ENCODE measurements around the gene IVD.

The IVD gene

DNA sequence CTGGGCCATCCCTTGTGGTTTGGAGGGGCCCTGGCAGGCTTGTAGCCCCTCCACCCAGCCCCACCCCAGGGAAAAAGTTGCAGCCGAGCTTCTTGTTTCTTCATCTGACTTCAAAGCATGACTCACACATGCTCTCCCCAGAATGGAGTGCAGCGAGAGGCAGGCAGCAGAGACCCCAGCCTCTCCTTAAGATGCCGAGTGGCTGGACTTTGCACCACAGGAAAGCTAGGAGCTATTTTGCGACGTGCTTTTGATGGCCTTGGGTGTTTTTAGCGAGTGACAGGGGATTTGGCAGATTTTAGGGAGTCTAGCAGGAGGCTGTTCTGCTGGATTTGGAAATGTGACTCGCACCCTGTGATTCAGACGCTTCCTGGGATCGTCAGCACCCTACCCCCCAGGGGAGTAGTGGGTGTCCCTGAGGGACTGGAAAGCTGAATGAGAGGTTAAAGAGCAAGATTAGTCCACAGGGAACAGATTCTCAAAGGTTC lies 49.4 kb downstream of the IVD start:
- Histone ChIP-seq H3K27ac (ENCODE audit: low read length) (no peak overlapping the region), H3K4me1 (ENCODE audit: control insufficient read depth in 1 of 2, insufficient read depth in 2 of 2, low read length in 2 of 2) (peaks cover 13 to 21% of the 10 kb centered on the region in 2 donors), H3K27me3 (ENCODE audit: low read depth, low read length) (no peaks in the 10 kb centered on the region), H3K9me3 (ENCODE audit: control insufficient read depth in 1 of 2, low read length in 2 of 2) (no peaks in the 10 kb centered on the region), H3K36me3 (ENCODE audit: control insufficient read depth in 1 of 2, insufficient read depth in 2 of 2, low read length in 2 of 2) (peaks cover under 1 to 16% of the 10 kb centered on the region in 2 donors), H3K4me3 (ENCODE audit: low read depth in 1 of 2, low read length in 2 of 2) (no peak overlapping the region)

DNA sequence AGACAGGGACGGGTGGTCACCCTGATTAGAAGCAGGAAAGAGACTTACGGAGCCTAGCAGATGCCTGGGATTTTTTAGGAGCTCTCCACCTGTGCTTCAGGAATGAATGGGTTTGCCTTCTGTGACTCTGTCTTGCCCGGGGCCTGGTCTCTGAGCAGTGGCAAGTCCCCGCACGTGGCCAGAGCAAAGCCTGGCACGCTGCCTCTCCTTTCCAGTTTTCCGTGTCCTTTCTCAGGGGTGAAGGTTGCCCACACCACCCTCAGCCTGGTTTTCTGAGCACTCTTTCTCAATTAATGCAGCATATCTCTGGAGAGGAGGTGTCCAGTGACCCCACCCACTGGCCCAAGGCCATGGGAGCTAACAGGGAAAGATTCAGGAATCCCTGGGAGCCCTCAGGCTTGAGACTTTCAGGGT lies 50.7 kb downstream of the IVD start:
- peaks cover 7 to 18% of the 10 kb centered on the region in 2 donors for H3K36me3 ChIP-seq (ENCODE audit: control insufficient read depth in 1 of 2, insufficient read depth in 2 of 2, low read length in 2 of 2)
- H3K9me3 ChIP-seq (ENCODE audit: control insufficient read depth in 1 of 2, low read length in 2 of 2), result no peaks in the 10 kb centered on the region
- H3K4me1 ChIP-seq (ENCODE audit: control insufficient read depth in 1 of 2, insufficient read depth in 2 of 2, low read length in 2 of 2), result peaks cover 12 to 21% of the 10 kb centered on the region in 2 donors
- no peak overlapping the region for H3K27ac ChIP-seq (ENCODE audit: low read length)
- H3K4me3 ChIP-seq (ENCODE audit: low read depth in 1 of 2, low read length in 2 of 2), result no peak overlapping the region
- no peaks in the 10 kb centered on the region for H3K27me3 ChIP-seq (ENCODE audit: low read depth, low read length)

DNA sequence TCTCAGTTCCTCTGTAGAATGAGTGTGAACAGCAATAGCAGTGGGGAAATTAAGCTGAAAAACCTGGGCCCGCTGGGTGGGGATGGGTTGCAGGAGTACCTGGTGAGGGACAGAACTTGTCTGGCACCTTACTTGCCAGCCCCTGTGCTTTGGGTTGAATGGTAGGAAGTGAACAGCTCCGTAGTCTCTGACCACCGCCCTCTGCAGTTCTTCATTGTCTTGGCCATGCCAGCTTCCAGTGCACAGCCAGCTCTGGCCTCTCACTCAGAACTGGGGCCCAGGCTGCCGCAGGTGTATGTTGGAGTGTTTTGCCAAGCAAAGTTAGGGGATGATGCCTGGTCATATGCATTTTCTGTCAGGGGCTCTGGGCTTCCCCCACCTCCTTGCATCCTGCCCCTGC lies 51.1 kb downstream of the IVD start:
- peaks cover 7 to 21% of the 10 kb centered on the region in 2 donors for H3K4me1 ChIP-seq (ENCODE audit: control insufficient read depth in 1 of 2, insufficient read depth in 2 of 2, low read length in 2 of 2)
- H3K36me3 ChIP-seq (ENCODE audit: control insufficient read depth in 1 of 2, insufficient read depth in 2 of 2, low read length in 2 of 2), result peaks cover 10 to 21% of the 10 kb centered on the region in 2 donors
- H3K9me3 ChIP-seq (ENCODE audit: control insufficient read depth in 1 of 2, low read length in 2 of 2), result no peaks in the 10 kb centered on the region
- no peak overlapping the region for H3K4me3 ChIP-seq (ENCODE audit: low read depth in 1 of 2, low read length in 2 of 2)
- H3K27me3 ChIP-seq (ENCODE audit: low read depth, low read length), result no peaks in the 10 kb centered on the region
- H3K27ac ChIP-seq (ENCODE audit: low read length), result no peak overlapping the region

DNA sequence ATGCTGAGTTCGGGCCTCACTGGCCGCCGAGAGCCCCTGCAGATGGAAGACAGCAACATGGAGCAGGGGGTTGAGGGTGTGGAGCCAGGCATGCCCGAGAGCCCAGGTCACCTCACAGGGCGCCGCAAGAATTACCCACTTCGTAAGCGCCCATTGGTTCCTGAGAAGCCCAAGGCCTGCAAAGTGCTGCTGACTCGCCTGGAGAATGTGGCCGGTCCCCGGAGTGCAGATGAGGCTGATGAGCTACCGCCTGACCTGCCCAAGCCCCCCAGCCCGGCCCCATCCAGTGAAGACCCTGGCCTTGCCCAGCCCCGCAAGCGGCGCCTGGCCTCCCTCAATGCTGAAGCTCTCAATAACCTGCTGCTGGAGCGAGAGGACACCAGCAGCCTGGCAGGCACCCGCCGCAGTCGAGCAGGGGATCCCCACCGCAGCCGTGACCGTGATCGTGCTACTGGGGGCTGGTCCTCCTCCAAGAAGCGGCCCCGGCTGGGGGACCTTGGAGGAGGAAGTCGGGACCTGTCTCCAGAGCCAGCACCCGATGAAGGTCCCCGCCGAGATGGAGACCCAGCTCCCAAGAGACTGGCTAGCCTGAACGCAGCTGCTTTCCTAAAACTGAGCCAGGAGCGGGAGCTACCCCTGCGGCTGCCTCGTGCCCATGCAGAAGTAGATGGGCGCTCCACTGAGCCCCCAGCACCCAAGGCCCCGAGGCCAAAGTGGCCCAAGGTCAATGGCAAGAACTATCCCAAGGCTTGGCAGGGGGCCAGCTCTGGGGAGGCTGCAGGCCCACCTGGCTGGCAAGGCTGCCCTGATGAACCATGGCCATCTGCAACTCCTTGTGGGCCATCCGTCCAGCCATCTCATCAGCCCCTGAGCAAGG lies 53.1 kb downstream of the IVD start:
- H3K4me1 ChIP-seq (ENCODE audit: control insufficient read depth in 1 of 2, insufficient read depth in 2 of 2, low read length in 2 of 2), result peaks cover 4 to 14% of the 10 kb centered on the region in 2 donors
- no peak overlapping the region for H3K27ac ChIP-seq (ENCODE audit: low read length)
- no peak overlapping the region for H3K4me3 ChIP-seq (ENCODE audit: low read depth in 1 of 2, low read length in 2 of 2)
- no peaks in the 10 kb centered on the region for H3K27me3 ChIP-seq (ENCODE audit: low read depth, low read length)
- H3K9me3 ChIP-seq (ENCODE audit: control insufficient read depth in 1 of 2, low read length in 2 of 2), result no peaks in the 10 kb centered on the region
- H3K36me3 ChIP-seq (ENCODE audit: control insufficient read depth in 1 of 2, insufficient read depth in 2 of 2, low read length in 2 of 2), result peaks cover 19 to 34% of the 10 kb centered on the region in 2 donors

DNA sequence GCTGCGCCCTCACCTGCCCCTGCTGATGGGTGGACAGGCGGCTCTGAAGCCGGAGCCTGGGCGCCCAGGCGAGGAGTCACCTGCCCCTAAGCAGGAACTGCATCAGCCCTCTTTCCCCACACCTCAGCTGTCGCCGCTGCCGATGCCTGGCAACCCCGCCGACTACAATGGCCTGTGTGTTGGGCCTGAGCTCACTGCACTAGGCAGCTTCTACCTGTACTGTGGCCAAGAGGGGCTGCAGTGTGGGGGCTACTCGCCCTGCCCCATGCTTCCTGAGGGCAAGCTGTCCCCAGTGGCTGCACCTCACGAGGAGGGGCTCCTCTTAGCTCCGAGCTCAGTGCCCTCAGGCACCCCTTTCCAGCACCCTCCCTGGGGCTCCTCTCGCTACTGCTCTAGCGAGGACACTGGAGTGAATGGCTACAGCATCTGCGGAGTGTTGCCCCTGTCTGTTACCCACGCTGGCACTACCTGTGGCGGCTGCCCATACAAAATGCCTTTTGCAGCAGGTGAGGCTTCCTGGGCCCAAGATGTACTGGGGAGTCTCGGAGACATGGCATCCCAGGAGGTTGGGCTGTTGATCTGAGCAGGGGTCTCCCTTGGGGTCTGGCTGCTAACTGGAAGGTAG lies 53.9 kb downstream of the IVD start:
- H3K9me3 ChIP-seq (ENCODE audit: control insufficient read depth in 1 of 2, low read length in 2 of 2), result no peaks in the 10 kb centered on the region
- peaks cover 4 to 11% of the 10 kb centered on the region in 2 donors for H3K4me1 ChIP-seq (ENCODE audit: control insufficient read depth in 1 of 2, insufficient read depth in 2 of 2, low read length in 2 of 2)
- peaks cover 22 to 42% of the 10 kb centered on the region in 2 donors for H3K36me3 ChIP-seq (ENCODE audit: control insufficient read depth in 1 of 2, insufficient read depth in 2 of 2, low read length in 2 of 2)
- H3K27ac ChIP-seq (ENCODE audit: low read length), result no peak overlapping the region
- no peak overlapping the region for H3K4me3 ChIP-seq (ENCODE audit: low read depth in 1 of 2, low read length in 2 of 2)
- no peaks in the 10 kb centered on the region for H3K27me3 ChIP-seq (ENCODE audit: low read depth, low read length)

DNA sequence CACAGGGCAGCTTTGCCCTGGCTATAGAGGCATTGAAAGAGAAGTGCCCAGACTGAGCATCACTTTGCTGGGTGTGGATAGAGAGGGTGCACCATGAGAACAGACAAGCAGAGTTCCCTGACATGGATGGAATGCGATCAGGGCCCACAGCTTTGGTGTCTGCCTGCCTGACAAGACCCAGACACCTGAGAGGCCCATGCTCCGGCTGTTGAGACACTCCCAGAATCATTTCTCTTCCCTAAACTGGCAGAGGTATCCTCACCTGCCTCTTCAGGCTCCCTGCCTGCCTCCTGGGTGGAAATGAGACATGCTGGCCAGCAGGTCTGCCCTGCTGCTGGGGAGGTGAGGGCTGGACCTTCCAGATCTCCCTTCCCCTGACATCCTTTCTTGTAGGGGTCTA lies 54.8 kb downstream of the IVD start:
- peaks cover 31 to 51% of the 10 kb centered on the region in 2 donors for H3K36me3 ChIP-seq (ENCODE audit: control insufficient read depth in 1 of 2, insufficient read depth in 2 of 2, low read length in 2 of 2)

DNA sequence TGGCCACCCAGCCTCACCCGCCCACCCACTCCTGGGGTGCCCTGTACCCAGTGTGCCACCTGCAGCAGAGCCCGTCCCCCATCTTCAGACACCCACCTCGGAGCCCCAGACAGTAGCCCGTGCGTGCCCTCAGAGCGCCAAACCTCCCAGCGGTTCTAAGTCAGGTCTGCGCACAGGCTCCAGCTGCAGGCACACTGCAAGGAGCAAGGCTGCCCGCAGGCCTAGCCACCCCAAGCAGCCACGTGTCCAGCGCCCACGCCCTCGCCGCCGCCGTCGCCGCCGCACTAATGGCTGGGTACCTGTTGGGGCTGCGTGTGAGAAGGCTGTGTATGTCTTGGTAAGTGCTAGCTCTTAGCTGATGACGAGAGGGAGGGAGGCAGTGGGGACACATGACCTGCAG lies 56.4 kb downstream of the IVD start:
- peaks cover 34 to 66% of the 10 kb centered on the region in 2 donors for H3K36me3 ChIP-seq (ENCODE audit: control insufficient read depth in 1 of 2, insufficient read depth in 2 of 2, low read length in 2 of 2)
- H3K27ac ChIP-seq (ENCODE audit: low read length), result no peak overlapping the region
- no peaks in the 10 kb centered on the region for H3K9me3 ChIP-seq (ENCODE audit: control insufficient read depth in 1 of 2, low read length in 2 of 2)
- no peak overlapping the region for H3K4me3 ChIP-seq (ENCODE audit: low read depth in 1 of 2, low read length in 2 of 2)
- no peaks in the 10 kb centered on the region for H3K4me1 ChIP-seq (ENCODE audit: control insufficient read depth in 1 of 2, insufficient read depth in 2 of 2, low read length in 2 of 2)
- no peaks in the 10 kb centered on the region for H3K27me3 ChIP-seq (ENCODE audit: low read depth, low read length)

More for the DNA sequence above, 54.8 kb downstream of the IVD start:
- Histone ChIP-seq H3K4me1 (ENCODE audit: control insufficient read depth in 1 of 2, insufficient read depth in 2 of 2, low read length in 2 of 2) (peaks cover 0 to 3% of the 10 kb centered on the region in 2 donors), H3K4me3 (ENCODE audit: low read depth in 1 of 2, low read length in 2 of 2) (no peak overlapping the region), H3K27me3 (ENCODE audit: low read depth, low read length) (no peaks in the 10 kb centered on the region), H3K9me3 (ENCODE audit: control insufficient read depth in 1 of 2, low read length in 2 of 2) (no peaks in the 10 kb centered on the region), H3K27ac (ENCODE audit: low read length) (no peak overlapping the region)

DNA sequence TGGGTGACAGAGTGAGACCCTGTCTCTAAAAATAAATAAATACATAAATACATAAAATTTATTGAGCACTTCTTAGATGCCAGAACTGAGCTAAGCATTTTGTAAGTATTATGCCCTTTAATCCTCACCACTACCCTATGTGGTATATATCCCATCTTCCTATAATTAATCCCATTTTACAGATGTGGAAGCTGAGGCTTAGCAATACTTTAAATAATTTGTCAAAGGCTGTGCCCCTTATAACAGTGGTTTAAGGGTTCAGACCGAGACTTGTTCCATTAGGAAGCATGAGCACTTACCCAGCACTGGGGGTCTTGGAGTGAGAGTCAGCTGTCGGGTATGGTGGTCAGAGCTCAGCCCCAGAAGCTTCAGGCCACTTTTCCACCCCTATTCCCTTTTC lies 57.7 kb downstream of the IVD start:
- Histone ChIP-seq H3K4me1 (ENCODE audit: control insufficient read depth in 1 of 2, insufficient read depth in 2 of 2, low read length in 2 of 2) (no peaks in the 10 kb centered on the region), H3K4me3 (ENCODE audit: low read depth in 1 of 2, low read length in 2 of 2) (no peak overlapping the region), H3K9me3 (ENCODE audit: control insufficient read depth in 1 of 2, low read length in 2 of 2) (no peaks in the 10 kb centered on the region), H3K27ac (ENCODE audit: low read length) (no peak overlapping the region), H3K36me3 (ENCODE audit: control insufficient read depth in 1 of 2, insufficient read depth in 2 of 2, low read length in 2 of 2) (peaks cover 34 to 72% of the 10 kb centered on the region in 2 donors), H3K27me3 (ENCODE audit: low read depth, low read length) (no peaks in the 10 kb centered on the region)

DNA sequence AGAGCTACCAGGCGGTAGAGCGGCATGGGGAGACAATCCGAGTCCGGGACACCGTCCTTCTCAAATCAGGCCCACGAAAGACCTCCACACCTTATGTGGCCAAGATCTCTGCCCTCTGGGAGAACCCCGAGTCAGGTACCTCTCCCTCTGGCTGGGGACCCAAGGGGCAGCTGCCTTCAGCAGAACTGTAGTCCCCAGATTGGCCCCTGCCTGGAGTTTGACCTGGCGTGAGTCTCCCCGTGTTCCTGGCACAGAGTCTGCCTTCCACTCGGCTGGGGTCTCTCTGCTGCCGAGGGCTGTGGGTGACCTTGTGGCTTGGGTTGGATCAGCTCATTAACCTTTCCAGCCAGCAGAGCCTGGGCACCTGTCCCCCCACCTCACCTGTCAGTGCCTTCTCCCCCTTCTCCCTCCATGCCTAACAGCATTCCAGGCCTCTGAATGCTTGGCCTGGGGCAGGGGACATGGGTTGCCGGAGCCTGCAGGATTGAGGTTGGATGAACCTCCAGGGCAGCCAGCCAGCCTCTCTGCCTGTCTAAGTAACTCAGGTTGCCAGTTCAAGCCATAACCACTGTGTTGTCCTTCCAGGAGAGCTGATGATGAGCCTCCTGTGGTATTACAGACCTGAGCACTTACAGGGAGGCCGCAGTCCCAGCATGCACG lies 58.4 kb downstream of the IVD start:
- no peaks in the 10 kb centered on the region for H3K27me3 ChIP-seq (ENCODE audit: low read depth, low read length)
- no peak overlapping the region for H3K4me3 ChIP-seq (ENCODE audit: low read depth in 1 of 2, low read length in 2 of 2)
- peaks cover 34 to 66% of the 10 kb centered on the region in 2 donors for H3K36me3 ChIP-seq (ENCODE audit: control insufficient read depth in 1 of 2, insufficient read depth in 2 of 2, low read length in 2 of 2)
- no peak overlapping the region for H3K27ac ChIP-seq (ENCODE audit: low read length)
- no peaks in the 10 kb centered on the region for H3K4me1 ChIP-seq (ENCODE audit: control insufficient read depth in 1 of 2, insufficient read depth in 2 of 2, low read length in 2 of 2)
- no peaks in the 10 kb centered on the region for H3K9me3 ChIP-seq (ENCODE audit: control insufficient read depth in 1 of 2, low read length in 2 of 2)

DNA sequence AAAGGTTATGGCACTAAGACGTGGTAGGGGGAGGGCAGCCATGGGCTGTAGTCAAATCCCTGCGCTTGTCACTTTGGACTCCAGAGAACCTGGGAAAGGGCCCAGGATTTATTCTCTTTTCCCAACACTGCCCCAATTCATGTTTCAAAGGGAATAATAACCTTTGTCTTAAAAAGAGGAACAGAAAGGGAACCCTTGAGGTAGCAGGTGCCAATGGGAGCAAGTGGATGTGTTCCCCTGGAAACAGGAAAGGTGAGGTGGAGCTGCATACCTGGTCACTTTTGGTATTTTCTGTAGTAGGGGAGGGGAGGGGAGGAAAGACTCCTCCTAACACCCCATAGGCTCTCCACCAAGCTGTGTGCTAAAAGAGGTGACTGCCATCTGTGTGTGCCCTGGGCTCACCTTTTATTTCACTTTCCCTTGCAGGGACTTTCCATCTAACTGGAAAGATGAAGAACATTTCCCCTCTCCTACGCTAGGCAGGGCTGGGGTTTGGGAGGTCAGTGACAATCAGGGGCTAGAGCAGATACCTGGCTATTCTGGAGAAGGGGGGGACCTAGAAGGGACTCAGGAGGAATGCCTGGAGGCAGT lies 59.1 kb downstream of the IVD start:
- H3K27me3 ChIP-seq (ENCODE audit: low read depth, low read length), result no peaks in the 10 kb centered on the region
- H3K4me3 ChIP-seq (ENCODE audit: low read depth in 1 of 2, low read length in 2 of 2), result no peak overlapping the region
- H3K27ac ChIP-seq (ENCODE audit: low read length), result no peak overlapping the region
- H3K4me1 ChIP-seq (ENCODE audit: control insufficient read depth in 1 of 2, insufficient read depth in 2 of 2, low read length in 2 of 2), result peaks cover 0 to under 1% of the 10 kb centered on the region in 2 donors
- H3K9me3 ChIP-seq (ENCODE audit: control insufficient read depth in 1 of 2, low read length in 2 of 2), result no peaks in the 10 kb centered on the region
- H3K36me3 ChIP-seq (ENCODE audit: control insufficient read depth in 1 of 2, insufficient read depth in 2 of 2, low read length in 2 of 2), result peaks cover 34 to 59% of the 10 kb centered on the region in 2 donors

DNA sequence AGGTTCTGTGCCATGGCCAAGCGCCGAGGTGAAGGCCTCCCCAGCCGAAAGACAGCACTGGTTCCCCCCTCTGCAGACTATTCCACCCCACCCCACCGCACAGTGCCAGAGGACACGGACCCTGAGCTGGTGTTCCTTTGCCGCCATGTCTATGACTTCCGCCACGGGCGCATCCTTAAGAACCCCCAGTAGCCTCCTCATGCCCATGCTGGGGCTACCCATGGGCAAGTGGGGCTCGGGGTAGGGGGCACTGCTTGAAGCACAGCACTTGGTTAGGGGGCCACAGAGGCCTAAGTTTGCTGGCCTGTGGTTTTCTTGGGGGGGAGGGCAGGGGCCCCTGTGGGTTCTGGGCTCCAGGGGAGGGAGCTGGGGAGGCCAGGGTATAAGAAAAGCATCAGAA lies 60.3 kb downstream of the IVD start:
- peaks cover 27 to 54% of the 10 kb centered on the region in 2 donors for H3K36me3 ChIP-seq (ENCODE audit: control insufficient read depth in 1 of 2, insufficient read depth in 2 of 2, low read length in 2 of 2)
- peaks cover 5 to 8% of the 10 kb centered on the region in 2 donors for H3K4me1 ChIP-seq (ENCODE audit: control insufficient read depth in 1 of 2, insufficient read depth in 2 of 2, low read length in 2 of 2)
- H3K27me3 ChIP-seq (ENCODE audit: low read depth, low read length), result no peaks in the 10 kb centered on the region
- no peak overlapping the region for H3K4me3 ChIP-seq (ENCODE audit: low read depth in 1 of 2, low read length in 2 of 2)
- H3K27ac ChIP-seq (ENCODE audit: low read length), result no peak overlapping the region
- H3K9me3 ChIP-seq (ENCODE audit: control insufficient read depth in 1 of 2, low read length in 2 of 2), result no peaks in the 10 kb centered on the region
